22Rv1 (cell line): ENCODE measurements around the gene CSH1.
"Not testable (repeated sequence)": the region's sequence is repeated elsewhere in the genome, so short reads cannot be mapped to it uniquely, and the experiment has no call there.

Experiments
- CTCF ChIP-seq: fragments of 450-650 bp; IDR thresholded peaks from 2 replicates; pipeline ENCODE4 v1.5.1; 2017; ENCODE audit warnings: mild to moderate bottlenecking
- ZFX ChIP-seq: fragments of 450-650 bp; IDR thresholded peaks from 2 replicates; pipeline ENCODE4 v1.6.1; 2017; ENCODE audit warnings: antibody characterized with exemption, borderline replicate concordance

- not testable (repeated sequence) for TF ChIP-seq CTCF, ZFX
Measured at GRCh38 chr17:63885119-63885518, 11.3 kb downstream of the CSH1 start.
